ENCODE results near the gene NTRK3.

The NTRK3 gene

DNA sequence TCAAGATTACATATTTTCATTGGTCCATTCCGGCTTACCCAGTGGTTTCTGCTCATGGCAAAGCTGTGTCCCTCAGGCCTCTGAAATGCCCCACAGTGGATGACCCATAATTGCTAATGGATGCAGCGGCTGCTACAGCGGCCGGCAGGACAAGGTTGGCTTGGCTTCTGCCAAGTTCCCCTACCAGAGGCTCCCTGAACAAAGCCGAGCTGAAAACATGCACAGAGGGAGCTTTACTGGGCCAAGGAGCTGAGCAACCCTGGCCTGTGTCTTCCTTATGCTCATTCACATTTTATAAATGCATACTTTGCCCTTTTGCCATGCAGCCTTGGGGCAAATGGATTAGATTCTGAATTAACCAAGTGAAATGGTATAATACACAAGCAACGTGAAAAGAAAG is 150.5 kb downstream of the NTRK3 start:
- TF ChIP-seq, protein P1, sequence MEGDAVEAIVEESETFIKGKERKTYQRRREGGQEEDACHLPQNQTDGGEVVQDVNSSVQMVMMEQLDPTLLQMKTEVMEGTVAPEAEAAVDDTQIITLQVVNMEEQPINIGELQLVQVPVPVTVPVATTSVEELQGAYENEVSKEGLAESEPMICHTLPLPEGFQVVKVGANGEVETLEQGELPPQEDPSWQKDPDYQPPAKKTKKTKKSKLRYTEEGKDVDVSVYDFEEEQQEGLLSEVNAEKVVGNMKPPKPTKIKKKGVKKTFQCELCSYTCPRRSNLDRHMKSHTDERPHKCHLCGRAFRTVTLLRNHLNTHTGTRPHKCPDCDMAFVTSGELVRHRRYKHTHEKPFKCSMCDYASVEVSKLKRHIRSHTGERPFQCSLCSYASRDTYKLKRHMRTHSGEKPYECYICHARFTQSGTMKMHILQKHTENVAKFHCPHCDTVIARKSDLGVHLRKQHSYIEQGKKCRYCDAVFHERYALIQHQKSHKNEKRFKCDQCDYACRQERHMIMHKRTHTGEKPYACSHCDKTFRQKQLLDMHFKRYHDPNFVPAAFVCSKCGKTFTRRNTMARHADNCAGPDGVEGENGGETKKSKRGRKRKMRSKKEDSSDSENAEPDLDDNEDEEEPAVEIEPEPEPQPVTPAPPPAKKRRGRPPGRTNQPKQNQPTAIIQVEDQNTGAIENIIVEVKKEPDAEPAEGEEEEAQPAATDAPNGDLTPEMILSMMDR (IDR thresholded peaks at IDR 0.05; ENCODE audit: low read depth, low read length), result no peak
- no peak overlapping the region for H3K4me3 ChIP-seq (ENCODE audit: low read depth, low read length)
- DNase-seq (ENCODE audit: low read depth, low spot score), result no peak
- in situ Hi-C loops (cut with HindIII; ENCODE audit: low sequenced_read_pairs), result no loop called here

DNA sequence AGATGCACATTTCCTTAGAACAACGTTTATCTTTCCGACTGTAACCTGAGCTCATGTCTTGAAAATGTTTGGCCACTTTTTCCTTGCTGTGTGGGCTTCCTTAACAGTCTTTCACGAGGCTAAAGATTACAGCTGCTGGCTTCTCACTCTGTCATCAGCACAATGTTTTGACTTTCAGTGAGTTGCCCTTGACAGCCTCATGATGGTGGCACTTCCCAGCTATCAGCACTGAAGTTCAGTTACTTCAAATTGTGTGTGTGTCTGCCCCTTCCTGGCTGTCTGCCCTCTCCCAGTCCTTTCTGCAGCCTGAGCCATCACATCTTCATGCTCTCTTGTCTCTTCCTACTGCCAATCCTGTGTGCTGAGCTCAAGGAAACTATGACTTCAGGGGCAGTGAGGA is 152.2 kb downstream of the NTRK3 start:
- TF ChIP-seq, protein P1 (IDR thresholded peaks at IDR 0.05; ENCODE audit: low read depth, low read length), result no peak
- DNase-seq (ENCODE audit: low read depth, low spot score), result no peak
- in situ Hi-C loops (cut with HindIII; ENCODE audit: low sequenced_read_pairs), result no loop called here
- H3K4me3 ChIP-seq (ENCODE audit: low read depth, low read length), result no peak overlapping the region

DNA sequence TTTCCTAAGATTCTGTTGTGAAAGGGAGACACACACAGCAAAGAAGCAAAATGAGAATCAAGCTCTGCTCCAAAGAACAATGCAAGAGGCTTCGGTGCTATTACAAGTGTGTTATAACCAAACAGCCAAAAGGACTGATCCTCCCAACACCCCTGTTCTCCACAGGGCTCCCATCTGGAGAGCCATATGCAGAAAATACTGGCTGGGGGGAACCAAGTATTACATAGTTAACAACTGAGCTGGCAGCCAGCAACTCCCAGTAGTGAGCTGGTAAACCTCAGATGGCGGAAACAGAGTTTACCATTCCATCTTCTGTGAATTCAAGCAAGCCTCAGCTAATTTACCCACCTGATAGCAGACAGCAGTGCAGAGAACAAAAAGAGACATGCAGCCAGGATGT is 156.4 kb downstream of the NTRK3 start:
- no peak overlapping the region for H3K4me3 ChIP-seq (ENCODE audit: low read depth, low read length)
- TF ChIP-seq, protein P1 (IDR thresholded peaks at IDR 0.05; ENCODE audit: low read depth, low read length), result no peak
- in situ Hi-C loops (cut with HindIII; ENCODE audit: low sequenced_read_pairs), result no loop called here
- no peak for DNase-seq (ENCODE audit: low read depth, low spot score)

DNA sequence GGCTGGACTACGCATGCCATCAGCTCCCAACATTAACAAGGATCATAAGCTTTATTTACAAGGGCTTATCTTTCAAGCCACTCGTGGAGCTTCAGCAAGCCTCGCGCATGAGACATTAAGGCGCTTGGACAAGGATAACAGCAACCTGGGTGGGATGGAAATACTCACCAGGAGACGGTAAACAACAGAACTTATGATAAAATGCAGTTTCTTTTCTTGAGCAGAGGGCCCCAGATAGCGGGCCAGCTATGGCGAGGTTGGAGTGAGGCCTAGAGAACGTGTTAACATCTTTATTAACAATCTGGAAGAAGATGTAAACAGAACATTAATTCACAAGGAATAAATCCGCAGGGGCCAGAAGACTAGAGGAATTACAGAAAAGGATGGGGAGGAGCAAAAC is 158.2 kb downstream of the NTRK3 start:
- in situ Hi-C loops (cut with HindIII; ENCODE audit: low sequenced_read_pairs), result no loop called here
- TF ChIP-seq, protein P1 (IDR thresholded peaks at IDR 0.05; ENCODE audit: low read depth, low read length), result no peak
- DNase-seq (ENCODE audit: low read depth, low spot score), result no peak
- no peak overlapping the region for H3K4me3 ChIP-seq (ENCODE audit: low read depth, low read length)

DNA sequence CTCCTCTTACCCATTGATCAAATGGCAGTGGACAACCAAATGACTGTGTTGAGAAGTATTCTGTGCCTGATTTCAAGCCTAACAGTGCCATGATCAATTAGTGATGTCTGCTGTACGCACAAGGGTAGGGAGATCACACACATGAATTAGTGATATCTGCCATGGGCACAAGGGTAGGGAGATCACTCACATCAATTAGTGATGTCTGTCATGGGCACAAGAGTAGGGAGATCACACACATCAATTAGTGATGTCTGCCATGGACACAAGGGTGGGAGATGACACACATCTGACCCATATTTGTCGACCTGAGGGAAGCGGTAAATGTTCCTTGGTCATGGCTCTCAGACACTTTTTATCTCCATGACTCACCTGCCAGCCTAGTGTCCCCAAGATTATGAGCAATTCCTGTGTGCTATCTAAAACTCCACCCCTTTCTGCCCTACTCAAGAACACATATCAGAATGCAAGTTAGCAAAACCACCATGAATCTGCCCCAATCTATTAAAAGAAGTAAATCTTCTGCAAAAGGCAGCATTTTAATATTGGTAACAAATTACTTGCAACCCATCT is 165.0 kb downstream of the NTRK3 start:
- no peak for DNase-seq (ENCODE audit: low read depth, low spot score)
- no peak overlapping the region for H3K4me3 ChIP-seq (ENCODE audit: low read depth, low read length)
- in situ Hi-C loops (cut with HindIII; ENCODE audit: low sequenced_read_pairs), result no loop called here
- TF ChIP-seq, protein P1 (IDR thresholded peaks at IDR 0.05; ENCODE audit: low read depth, low read length), result no peak

DNA sequence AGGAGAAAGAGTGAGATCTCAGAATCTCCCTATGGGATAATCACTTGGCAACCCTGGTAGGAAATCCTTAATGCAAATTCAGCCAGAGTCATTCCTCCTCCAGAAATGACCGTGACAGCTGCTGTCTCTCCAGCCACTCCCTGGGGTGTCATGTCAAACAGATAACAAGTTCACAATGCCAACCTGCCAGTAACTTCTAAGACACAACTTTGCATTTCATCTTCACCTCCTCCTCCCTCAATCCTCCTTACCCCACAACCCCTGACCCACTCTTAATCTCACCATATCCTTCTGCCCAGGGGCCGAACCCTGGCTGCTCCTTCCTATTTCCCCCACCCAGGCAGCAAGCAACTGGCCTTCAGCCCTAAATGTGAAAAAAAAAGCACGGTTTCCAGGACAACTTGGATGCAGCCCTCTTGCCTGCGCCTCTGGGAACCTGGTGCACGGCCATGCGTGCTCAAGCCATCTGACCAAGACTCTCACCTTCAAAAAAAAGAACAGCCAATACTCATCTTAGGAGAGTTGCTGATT is 166.0 kb downstream of the NTRK3 start:
- in situ Hi-C loops (cut with HindIII; ENCODE audit: low sequenced_read_pairs), result no loop called here
- TF ChIP-seq, protein P1 (IDR thresholded peaks at IDR 0.05; ENCODE audit: low read depth, low read length), result no peak
- H3K4me3 ChIP-seq (ENCODE audit: low read depth, low read length), result no peak overlapping the region
- DNase-seq (ENCODE audit: low read depth, low spot score), result no peak

All from astrocyte of the spinal cord (primary cell).